IMR-90 (cell line): ENCODE results near the gene IFNE. TPM values are rescaled to one million over a fixed set of nuclear protein-coding genes. Genes with fewer than 3 reads are reported as not detected.

ENCODE experiments used
- ATAC-seq: fragments of 200-7000 bp; cut with Tn5 transposase; 2 replicates; pipeline ENCODE4 v1.9.1; 2020; ENCODE audit warnings: low read depth, mild to moderate bottlenecking, moderate library complexity
- BruUV-seq: library from RNA; stranded (reverse); fragments of 400-500 nt; replicated peaks from 2 replicates; lab custom pipeline; 2021; lab: Mats Ljungman, UMichigan
- CTCF ChIA-PET: fragments of 300-600 bp; formaldehyde crosslinking; extraction: SDS; loops from one replicate; lab custom pipeline; 2021; ENCODE audit warnings: antibody characterized with exemption; lab: Yijun Ruan, JAX
- POLR2A ChIA-PET: fragments of 300-600 bp; sonication (Branson Sonifier 250); formaldehyde crosslinking; loops from one replicate; lab custom pipeline; 2022; ENCODE audit warnings: antibody characterized with exemption; ENCODE audit not compliant: unreplicated experiment; lab: Charles Lee
- DNase-seq: peaks from one replicate; pipeline ENCODE4 v3.0.0; 2013
- H2AFZ ChIP-seq: replicated peaks from 2 replicates; pipeline ENCODE3; 2013; ENCODE audit warnings: low read length, mild to moderate bottlenecking; ENCODE audit not compliant: poor library complexity
- H2AK5ac ChIP-seq: 2 replicates; pipeline ENCODE4 v1.6.1; 2013; ENCODE audit warnings: low read depth, low read length, inconsistent platforms
- H2AK9ac ChIP-seq: replicated peaks from 2 replicates; pipeline ENCODE3; 2013; ENCODE audit warnings: mild to moderate bottlenecking, low read depth, low read length, moderate library complexity; ENCODE audit not compliant: poor library complexity
- H2BK120ac ChIP-seq: 2 replicates; pipeline ENCODE4 v1.6.1; 2013; ENCODE audit warnings: low read depth, low read length, inconsistent platforms
- H2BK15ac ChIP-seq: 3 replicates; pipeline ENCODE4 v1.6.1; 2013; ENCODE audit warnings: low read depth, low read length, inconsistent platforms
- H2BK20ac ChIP-seq: 2 replicates; pipeline ENCODE4 v1.6.1; 2013; ENCODE audit warnings: low read depth, mild to moderate bottlenecking, inconsistent platforms, low read length, moderate library complexity
- H2BK5ac ChIP-seq: 2 replicates; pipeline ENCODE4 v1.6.1; 2013; ENCODE audit warnings: mild to moderate bottlenecking, low read depth, low read length, inconsistent platforms; ENCODE audit not compliant: poor library complexity, severe bottlenecking
- H3K14ac ChIP-seq: replicated peaks from 2 replicates; pipeline ENCODE4 v1.6.1; 2013; ENCODE audit warnings: low read depth, low read length, inconsistent platforms
- H3K18ac ChIP-seq: 2 replicates; pipeline ENCODE4 v1.6.1; 2013; ENCODE audit warnings: low read depth, low read length, control low read depth
- H3K23ac ChIP-seq: 2 replicates; pipeline ENCODE4 v1.6.1; 2013; ENCODE audit warnings: low read depth, low read length, inconsistent platforms
- H3K27ac ChIP-seq: 2 replicates; pipeline ENCODE4 v1.5.1; 2013; ENCODE audit warnings: mild to moderate bottlenecking, control low read depth, low read length; ENCODE audit not compliant: insufficient read depth
- H3K27me3 ChIP-seq: 2 replicates; pipeline ENCODE4 v1.6.1; 2013; ENCODE audit warnings: low read length; ENCODE audit not compliant: control insufficient read depth, insufficient read depth
- H3K36me3 ChIP-seq: 2 replicates; pipeline ENCODE4 v1.6.1; 2013; ENCODE audit warnings: low read length, mixed read lengths; ENCODE audit not compliant: control insufficient read depth, insufficient read depth
- H3K4ac ChIP-seq: 2 replicates; pipeline ENCODE4 v1.6.1; 2013; ENCODE audit warnings: low read depth, low read length, inconsistent platforms
- H3K4me1 ChIP-seq: 2 replicates; pipeline ENCODE4 v1.6.1; 2013; ENCODE audit warnings: low read length, mixed read lengths; ENCODE audit not compliant: control insufficient read depth, insufficient read depth
- H3K4me2 ChIP-seq: 2 replicates; pipeline ENCODE4 v1.6.1; 2013; ENCODE audit warnings: low read depth, mild to moderate bottlenecking, control low read depth, low read length, moderate library complexity
- H3K4me3 ChIP-seq: 2 replicates; pipeline ENCODE4 v1.5.1; 2013; ENCODE audit warnings: low read depth, mild to moderate bottlenecking, control low read depth, low read length, moderate library complexity; ENCODE audit not compliant: insufficient read depth
- H3K56ac ChIP-seq: 2 replicates; pipeline ENCODE4 v1.6.1; 2013; ENCODE audit warnings: low read length, inconsistent platforms; ENCODE audit not compliant: insufficient read depth; ENCODE audit errors: extremely low read depth
- H3K79me1 ChIP-seq, 2 experiments: 2 replicates each; pipeline ENCODE4 v1.6.1; 2013; ENCODE audit warnings: low read length in 2 of 2, inconsistent platforms in 1 of 2, low read depth in 1 of 2
- H3K9ac ChIP-seq: 2 replicates; pipeline ENCODE4 v1.6.1; 2013; ENCODE audit warnings: low read depth, low read length, control low read depth
- H3K9me1 ChIP-seq: 2 replicates; pipeline ENCODE4 v1.6.1; 2013; ENCODE audit warnings: low read length, inconsistent platforms; ENCODE audit not compliant: insufficient read depth
- H3K9me3 ChIP-seq: 2 replicates; pipeline ENCODE4 v1.6.1; 2013; ENCODE audit warnings: low read length; ENCODE audit not compliant: control insufficient read depth, insufficient read depth
- H4K20me1 ChIP-seq: 2 replicates; pipeline ENCODE4 v1.6.1; 2013; ENCODE audit warnings: low read length, inconsistent platforms; ENCODE audit not compliant: insufficient read depth
- H4K5ac ChIP-seq: 2 replicates; pipeline ENCODE4 v1.6.1; 2013; ENCODE audit warnings: mild to moderate bottlenecking, low read depth, low read length, control low read depth
- H4K8ac ChIP-seq, 2 experiments: 2 replicates each; pipeline ENCODE4 v1.6.1; 2013; ENCODE audit warnings: low read depth in 2 of 2, low read length in 2 of 2, control low read depth in 1 of 2, inconsistent platforms in 1 of 2
- H4K91ac ChIP-seq: 2 replicates; pipeline ENCODE4 v1.6.1; 2013; ENCODE audit warnings: low read depth, low read length, inconsistent platforms; ENCODE audit not compliant: insufficient read depth
- CHD1 ChIP-seq: IDR thresholded peaks from 2 replicates; pipeline ENCODE4 v1.6.1; 2012; ENCODE audit warnings: low read depth, low read length, improper control_type of control experiment
- RFX5 ChIP-seq: IDR thresholded peaks from 2 replicates; pipeline ENCODE4 v1.8.0; 2012; ENCODE audit warnings: low read depth, mild to moderate bottlenecking, low read length, moderate library complexity
- WGBS, 2 experiments: methylation state at CpG; one replicate each; pipeline versions ENCODE4 v1.1.5 to v1.1.7; 2013; ENCODE audit warnings: missing lambda C conversion rate in 2 of 2; ENCODE audit not compliant: insufficient read length in 1 of 2; ENCODE audit errors: extremely low coverage in 2 of 2; 5-methylcytosine and 5-hydroxymethylcytosine counted together
- dilution Hi-C: fragments of 300-500 bp; cut with HindIII; formaldehyde crosslinking; loops from one replicate; pipeline ENCODE4 v1.14.3; 2018; ENCODE audit warnings: low sequenced_read_pairs; ENCODE audit not compliant: unreplicated experiment
- in situ Hi-C: fragments of 300-500 bp; cut with MboI; formaldehyde crosslinking; loops from 3 replicates; pipeline ENCODE4 v1.14.3; 2019; ENCODE audit warnings: low sequenced_read_pairs, inconsistent platforms, mixed read lengths
- intact Hi-C: fragments of 100-400 bp; cut with micrococcal nuclease; formaldehyde crosslinking; loops from 2 replicates; pipeline ENCODE4 v1.10.0; 2022
- polyA plus RNA-seq, 3 experiments: library from polyadenylated mRNA; depleted of rRNA; stranded (reverse); fragments of >200 nt; gene quantifications; 2 replicates each; pipeline ENCODE4 v1.2.3, GENCODE V29; 2012; ENCODE audit warnings: low replicate concordance in 1 of 3
- total RNA-seq: library from RNA; depleted of rRNA; stranded (reverse); fragments of >200 nt; gene quantifications from 2 replicates; pipeline ENCODE4 v1.2.3, GENCODE V29; 2012
- TF ChIP-seq, protein P1 (sequence below): fragments of 150-350 bp; IDR thresholded peaks from 2 replicates; pipeline ENCODE4 v1.6.1; 2016; ENCODE audit warnings: low read depth, mild to moderate bottlenecking, low read length, moderate library complexity, borderline replicate concordance

IFNE gene
- total and polyA plus RNA-seq, 2 of the 4 experiments (the other 2 are of a cell fraction) = 1.4 to 1.8 TPM

DNA sequence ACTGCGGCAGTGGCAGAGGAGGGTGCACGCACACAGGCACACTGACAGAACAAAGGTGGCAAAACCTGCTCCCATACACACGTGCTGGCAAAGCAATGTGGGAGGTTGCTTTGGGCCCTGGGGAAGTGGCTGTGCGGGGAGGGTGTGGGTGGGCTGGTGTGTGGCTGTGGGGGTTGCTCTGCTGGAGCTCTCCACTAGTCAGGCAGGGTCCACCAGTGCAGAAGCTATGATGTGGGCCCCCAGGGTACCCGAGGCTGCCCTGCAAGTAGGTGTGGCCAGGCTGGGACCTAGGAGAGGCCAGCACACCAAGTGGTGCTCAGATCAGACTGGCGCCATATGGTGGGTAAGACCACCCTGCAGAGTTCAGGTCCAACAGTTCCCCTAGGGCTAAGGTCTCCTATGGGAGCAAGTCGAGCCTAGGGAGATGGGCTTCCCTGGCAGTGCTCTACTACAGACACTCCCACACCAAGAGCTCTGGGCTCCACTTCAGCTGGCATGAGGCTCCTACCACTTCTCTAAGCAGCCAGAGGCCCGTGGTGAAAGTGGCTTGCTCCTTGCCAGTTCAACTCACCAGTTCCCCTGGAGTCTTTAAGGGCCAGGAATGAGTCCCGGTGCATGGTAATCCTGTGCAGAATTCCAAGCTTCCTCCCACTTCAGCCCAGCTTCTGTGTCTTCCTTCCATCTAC lies 46.2 kb upstream of the IFNE start:
- Histone ChIP-seq H3K9me1 (peaks cover 5% of the 10 kb centered on the region; the same call in 1 of the 2 replicates), H3K9ac (no peak overlapping the region), H2AFZ (no peak overlapping the region), H3K14ac (no peak overlapping the region), H4K20me1 (no peaks in the 10 kb centered on the region; the same call in 1 of the 2 replicates), H4K8ac (no peak overlapping the region), H3K4ac (no peak overlapping the region), H2BK20ac (no peak overlapping the region), H3K18ac (no peak overlapping the region), H3K23ac (no peak overlapping the region), H3K4me2 (no peak overlapping the region), H3K36me3 (peaks cover 16% of the 10 kb centered on the region), H4K91ac (no peak overlapping the region), H3K9me3 (no peaks in the 10 kb centered on the region), H3K4me3 (no peak overlapping the region), H2BK15ac (no peak overlapping the region), H4K5ac (no peak overlapping the region), H2BK5ac (no peak overlapping the region), H2AK9ac (no peak overlapping the region), H2AK5ac (no peak overlapping the region), H3K27ac (no peak overlapping the region), H2BK120ac (no peak overlapping the region), H3K27me3 (no peaks in the 10 kb centered on the region), H3K4me1 (no peaks in the 10 kb centered on the region; the same call in 1 of the 2 replicates), H3K56ac (no peak overlapping the region), H3K79me1 (peaks cover 33 to 37% of the 10 kb centered on the region in 2 experiments)
- TF ChIP-seq CHD1 (no peak), RFX5 (no peak)
- TF ChIP-seq, protein P1, sequence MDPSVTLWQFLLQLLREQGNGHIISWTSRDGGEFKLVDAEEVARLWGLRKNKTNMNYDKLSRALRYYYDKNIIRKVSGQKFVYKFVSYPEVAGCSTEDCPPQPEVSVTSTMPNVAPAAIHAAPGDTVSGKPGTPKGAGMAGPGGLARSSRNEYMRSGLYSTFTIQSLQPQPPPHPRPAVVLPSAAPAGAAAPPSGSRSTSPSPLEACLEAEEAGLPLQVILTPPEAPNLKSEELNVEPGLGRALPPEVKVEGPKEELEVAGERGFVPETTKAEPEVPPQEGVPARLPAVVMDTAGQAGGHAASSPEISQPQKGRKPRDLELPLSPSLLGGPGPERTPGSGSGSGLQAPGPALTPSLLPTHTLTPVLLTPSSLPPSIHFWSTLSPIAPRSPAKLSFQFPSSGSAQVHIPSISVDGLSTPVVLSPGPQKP = no peak
- POLR2A ChIA-PET = no interaction called here
- dilution Hi-C loops (no loop called here), in situ Hi-C loops (no loop called here), intact Hi-C loops (no loop called here)
- no TSS peak for BruUV-seq
- no peak for ATAC-seq
- CTCF ChIA-PET = no interaction called here
- WGBS, 2 experiments = no CpG with 5 or more reads among the region's 9 CpGs
- no peak for DNase-seq
